ENCODE measurements around the gene ULK1. TPM values are rescaled to one million over a fixed set of nuclear protein-coding genes. Genes with fewer than 3 reads are reported as not detected.

ULK1 gene
- total RNA-seq, 1 experiment from 2014 or later, result 15.7 TPM

DNA sequence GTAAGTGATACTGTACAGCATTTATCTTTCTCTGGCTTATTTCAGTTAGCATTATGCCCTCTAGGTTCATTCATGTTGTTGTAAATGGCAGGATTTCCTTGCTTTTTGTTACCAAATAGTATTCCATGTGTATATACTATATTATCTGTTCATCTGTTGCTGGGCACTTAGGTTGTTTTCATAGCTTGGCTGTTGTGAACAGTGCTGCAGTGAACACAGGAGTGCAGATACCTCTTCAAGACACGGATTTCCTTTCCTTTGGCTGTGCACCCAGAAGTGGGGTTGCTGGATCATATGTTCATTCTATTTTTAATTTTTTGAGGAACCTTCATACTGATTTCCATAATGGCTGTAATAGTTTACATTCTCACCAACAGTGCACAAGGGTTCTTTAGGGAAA is 76.8 kb downstream of the ULK1 start:
- no peaks in the 10 kb centered on the region; the same call in none of the 2 replicates for H3K36me3 ChIP-seq (ENCODE audit: low read depth, low read length)
- CTCF ChIA-PET, result no interaction called here
- POLR2A ChIA-PET (ENCODE audit: unreplicated experiment), result no interaction called here

More for the DNA sequence above, 76.8 kb downstream of the ULK1 start:
- peaks cover 29% of the 10 kb centered on the region; the same call in 1 of the 2 replicates for H4K20me1 ChIP-seq (ENCODE audit: low read length)
- no peak overlapping the region for H3K4me2 ChIP-seq (ENCODE audit: low read length)
- no peaks in the 10 kb centered on the region for H3K27me3 ChIP-seq (ENCODE audit: low read length)
- H3K79me2 ChIP-seq (ENCODE audit: low read length), result peaks cover 100% of the 10 kb centered on the region
- TF ChIP-seq CTCF (conservative IDR thresholded peaks at IDR 0.05; ENCODE audit: low read depth, low read length), result no peak
- no peak for TF ChIP-seq EZH2phosphoT487 (IDR thresholded peaks at IDR 0.05; ENCODE audit: borderline replicate concordance, low read length)
- no peak for TF ChIP-seq EZH2 (IDR thresholded peaks at IDR 0.05; ENCODE audit: low read length, unreplicated experiment)
- intact Hi-C loops (cut with micrococcal nuclease), result no loop called here
- H3K9me2 ChIP-seq (replicated peaks; ENCODE audit: low read length), result no peaks in the 10 kb centered on the region
- no peak overlapping the region for H2AFZ ChIP-seq (ENCODE audit: low read length)
- H3K9me3 ChIP-seq (ENCODE audit: low read length), result no peaks in the 10 kb centered on the region
- H3K4me3 ChIP-seq (ENCODE audit: low read length), result no peak overlapping the region
- ATAC-seq (no peak), DNase-seq (no peak)
- H3K9ac ChIP-seq (ENCODE audit: low read length), result no peak overlapping the region
- no peak overlapping the region for H3K27ac ChIP-seq (ENCODE audit: low read length)
- H3K4me1 ChIP-seq (ENCODE audit: insufficient read depth, low read length), result peaks cover under 1% of the 10 kb centered on the region
- BruUV-seq (replicated peaks), result no TSS peak
- no peaks in the 10 kb centered on the region for H3F3A ChIP-seq (ENCODE audit: low read length, unreplicated experiment)

Other genes with a start within 250 kb of the ULK1 start
- gene SFSWAP, start 183.5 kb upstream of the ULK1 start, total RNA-seq (2014; rRNA removed), result 57.5 and 64.3 TPM in 2 replicates
- 30.2 and 31.8 TPM in 2 replicates for gene MMP17, start 66.2 kb upstream of the ULK1 start, total RNA-seq (2014; rRNA removed)
- 74.0 TPM in 2 replicates for gene PUS1, start 34.7 kb downstream of the ULK1 start, total RNA-seq (2014; rRNA removed)
- 20.2 and 30.5 TPM in 2 replicates for gene EP400, start 55.3 kb downstream of the ULK1 start, total RNA-seq (2014; rRNA removed)
- 26.7 and 37.9 TPM in 2 replicates for gene DDX51, start 249.7 kb downstream of the ULK1 start, total RNA-seq (2014; rRNA removed)
- 44.4 and 48.3 TPM in 2 replicates for gene NOC4L, start 249.8 kb downstream of the ULK1 start, total RNA-seq (2014; rRNA removed)

Measured in PC-3 (cell line).